ENCODE measurements around the gene TMTC3.

GRCh38 chr12:88227871-88228270 is 85.8 kb downstream of the TMTC3 start:
- TF ChIP-seq CTCF (conservative IDR thresholded peaks at IDR 0.05) (no peak), ZFX (IDR thresholded peaks at IDR 0.05) (no peak)

Measured in C4-2B (cell line).